GM06990 (cell line): Measurements from ENCODE around the gene CAB39.

Experiments
- DNase-seq: peaks from one replicate; pipeline ENCODE4 v3.0.0-alpha.2; 2011; ENCODE audit not compliant: insufficient read length; ENCODE audit errors: extremely low read depth
- H3K27me3 ChIP-seq: replicated peaks from 2 replicates; pipeline ENCODE4 v1.6.0; 2011; ENCODE audit warnings: low read length; ENCODE audit not compliant: control insufficient read depth, insufficient read depth
- H3K36me3 ChIP-seq: 2 replicates; pipeline ENCODE4 v1.5.1; 2011; ENCODE audit warnings: low read length; ENCODE audit not compliant: control insufficient read depth, insufficient read depth
- H3K4me3 ChIP-seq: replicated peaks from 2 replicates; pipeline ENCODE4 v1.5.1; 2011; ENCODE audit warnings: low read depth, mild to moderate bottlenecking, control low read depth, low read length
- CTCF ChIP-seq: IDR thresholded peaks from 2 replicates; pipeline ENCODE4 v1.5.1; 2011; ENCODE audit warnings: low read length, control low read depth, mild to moderate bottlenecking, inconsistent platforms; ENCODE audit not compliant: insufficient read depth, poor library complexity, severe bottlenecking

The CAB39 gene

GRCh38 chr2:230708204-230708603 lies 4.4 kb upstream of the CAB39 start:
- no peak for TF ChIP-seq CTCF
- Histone ChIP-seq H3K4me3 (no peak overlapping the region), H3K36me3 (no peaks in the 10 kb centered on the region), H3K27me3 (no peaks in the 10 kb centered on the region)
- no peak for DNase-seq

- no peak for TF ChIP-seq CTCF
- no peak overlapping the region for H3K4me3 ChIP-seq
- no peak for DNase-seq
- H3K27me3 ChIP-seq: no peaks in the 10 kb centered on the region
- H3K36me3 ChIP-seq: peaks cover 3% of the 10 kb centered on the region; the same call in 1 of the 2 replicates
These were observed 1.4 kb upstream of the CAB39 start for GRCh38 chr2:230711224-230711623.

DNA sequence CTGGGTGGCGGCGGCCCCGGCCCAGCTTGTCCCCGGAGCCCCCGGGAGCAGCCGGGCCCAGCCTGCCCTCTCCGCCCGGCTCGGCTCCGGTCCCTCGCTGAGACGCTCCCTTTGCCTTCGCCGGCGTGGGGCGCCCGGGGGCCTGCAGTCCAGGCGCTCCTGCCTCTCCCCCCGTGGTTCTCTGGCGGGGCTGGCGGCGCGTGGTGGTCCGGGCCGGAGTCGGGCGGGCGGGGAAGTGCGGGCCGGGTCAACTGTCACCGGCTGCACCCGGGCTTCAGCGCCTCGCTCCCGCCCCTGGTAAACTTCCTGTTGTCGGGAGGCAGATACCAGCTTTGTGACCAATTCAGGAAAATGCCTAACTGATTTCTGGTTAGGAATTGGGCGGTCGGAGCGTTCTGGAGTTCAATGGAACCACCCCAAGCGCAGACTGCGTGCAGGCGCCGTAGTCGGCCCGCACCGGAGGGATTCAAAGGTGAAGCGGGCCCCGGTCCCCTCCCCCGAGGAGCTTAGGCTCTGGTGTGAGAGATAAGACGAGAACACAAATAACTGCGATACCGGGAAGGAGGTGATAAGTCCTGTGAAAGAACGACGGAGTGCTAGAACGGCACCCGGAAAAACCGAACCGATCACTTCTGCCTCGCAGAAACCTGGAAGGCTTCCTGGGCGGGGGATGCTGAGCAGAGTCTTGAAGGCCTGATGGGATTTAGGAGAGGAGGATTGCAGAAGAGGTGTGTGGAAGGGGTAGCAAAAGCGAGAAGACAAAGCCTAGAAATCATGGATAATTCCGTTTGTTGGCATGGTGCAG lies 891 bp downstream of the CAB39 start:
- no peaks in the 10 kb centered on the region for H3K27me3 ChIP-seq
- H3K36me3 ChIP-seq: peaks cover 3% of the 10 kb centered on the region
- peak overlapping the region; percentile 94 for H3K4me3 ChIP-seq
- peak; percentile 53 for DNase-seq
- no peak for TF ChIP-seq CTCF

DNA sequence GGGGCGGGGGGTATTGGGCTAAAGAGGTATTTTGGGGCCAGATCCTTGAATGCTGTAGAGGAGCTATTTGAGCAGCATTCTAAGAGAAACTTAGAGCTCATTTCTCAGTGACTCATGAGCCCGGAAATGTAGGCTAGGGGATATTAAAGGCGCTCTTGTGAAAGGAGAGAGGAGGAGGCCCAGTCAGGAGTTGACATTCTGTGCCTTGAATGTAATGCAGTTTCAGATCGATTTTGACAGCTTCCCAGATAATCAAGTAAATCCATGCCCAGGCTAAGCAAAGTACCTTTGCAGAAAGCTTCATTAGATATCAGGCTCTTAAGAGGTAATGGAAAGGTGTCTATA lies 1.5 kb downstream of the CAB39 start:
- no peak for TF ChIP-seq CTCF
- H3K36me3 ChIP-seq: peaks cover 3% of the 10 kb centered on the region
- no peaks in the 10 kb centered on the region for H3K27me3 ChIP-seq
- DNase-seq: no peak
- H3K4me3 ChIP-seq: peak overlapping the region; percentile 94

DNA sequence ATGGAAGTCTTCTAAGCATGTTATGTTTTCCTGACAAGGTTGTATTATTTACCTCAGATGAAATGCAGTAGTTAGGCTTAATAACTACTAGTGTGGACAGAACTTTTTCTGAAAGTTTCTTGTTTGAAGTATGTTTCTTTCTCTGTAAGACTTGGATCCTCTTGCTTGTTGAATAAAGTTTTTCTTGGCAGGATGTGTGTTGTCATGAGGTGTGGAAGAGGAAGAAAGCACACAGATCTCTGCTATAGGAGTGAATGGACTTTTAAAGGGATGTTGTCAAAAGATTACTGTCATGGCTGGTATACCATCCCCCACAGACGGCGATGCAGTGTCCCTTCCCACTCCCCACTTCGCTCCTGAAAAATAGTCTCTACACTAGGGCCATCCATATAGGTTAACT lies 2.6 kb downstream of the CAB39 start:
- Histone ChIP-seq H3K36me3 (peaks cover 3% of the 10 kb centered on the region), H3K4me3 (peak overlapping the region; percentile 94), H3K27me3 (no peaks in the 10 kb centered on the region)
- TF ChIP-seq CTCF: no peak
- no peak for DNase-seq
